GM18526 (cell line): ENCODE results near the gene PDE3A.

Experiments used
- POLR2A ChIP-seq: IDR thresholded peaks from 3 replicates; pipeline ENCODE4 v1.6.1; 2011; ENCODE audit not compliant: insufficient read length; ENCODE audit errors: extremely low read depth

Gene PDE3A

DNA sequence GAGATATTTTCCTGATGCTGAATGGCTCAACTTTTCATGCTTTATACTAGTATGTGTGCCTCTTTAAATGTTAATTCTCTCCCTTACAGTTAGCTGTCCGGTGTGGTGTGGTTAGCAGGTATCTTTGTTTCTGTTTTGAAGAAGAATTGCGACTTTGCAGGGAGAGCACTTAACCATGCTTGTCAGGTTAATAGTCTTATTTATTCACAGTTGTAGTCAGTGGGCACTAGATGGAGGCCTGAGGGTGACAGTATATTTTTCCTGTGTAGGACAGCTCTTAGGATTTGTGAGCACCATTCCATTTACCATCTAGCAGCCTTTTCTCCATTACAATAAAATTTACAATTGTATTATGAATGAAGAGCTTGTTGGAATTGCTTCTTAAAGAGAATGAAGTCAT lies 34.9 kb downstream of the PDE3A start:
- no peak for TF ChIP-seq POLR2A

- TF ChIP-seq POLR2A, result no peak
Measured at GRCh38 chr12:20404576-20405346, 36.4 kb downstream of the PDE3A start.

- no peak for TF ChIP-seq POLR2A
Measured at GRCh38 chr12:20409607-20410377, 41.5 kb downstream of the PDE3A start.

GRCh38 chr12:20410734-20411133 lies 42.4 kb downstream of the PDE3A start:
- no peak for TF ChIP-seq POLR2A

GRCh38 chr12:20411345-20411744 lies 43.0 kb downstream of the PDE3A start:
- TF ChIP-seq POLR2A, result no peak

DNA sequence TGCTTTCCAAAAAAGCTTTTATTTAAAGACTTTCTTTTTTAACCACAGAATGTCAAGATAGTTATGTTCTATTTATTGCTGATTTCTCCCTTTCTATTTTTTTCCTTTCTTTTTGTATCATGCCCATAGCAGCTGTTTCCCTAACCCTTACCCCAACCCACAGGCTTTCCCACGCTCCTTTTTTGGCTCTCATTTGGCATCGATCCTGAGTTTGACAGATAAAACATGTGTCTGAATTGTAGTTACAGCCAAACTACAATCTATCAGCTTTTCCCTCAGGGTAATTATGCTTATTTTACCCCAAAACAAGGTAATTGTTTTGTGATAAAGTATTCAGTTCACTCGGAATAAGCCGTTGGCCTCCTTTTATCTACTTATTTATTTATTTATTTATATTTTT lies 46.7 kb downstream of the PDE3A start:
- no peak for TF ChIP-seq POLR2A

DNA sequence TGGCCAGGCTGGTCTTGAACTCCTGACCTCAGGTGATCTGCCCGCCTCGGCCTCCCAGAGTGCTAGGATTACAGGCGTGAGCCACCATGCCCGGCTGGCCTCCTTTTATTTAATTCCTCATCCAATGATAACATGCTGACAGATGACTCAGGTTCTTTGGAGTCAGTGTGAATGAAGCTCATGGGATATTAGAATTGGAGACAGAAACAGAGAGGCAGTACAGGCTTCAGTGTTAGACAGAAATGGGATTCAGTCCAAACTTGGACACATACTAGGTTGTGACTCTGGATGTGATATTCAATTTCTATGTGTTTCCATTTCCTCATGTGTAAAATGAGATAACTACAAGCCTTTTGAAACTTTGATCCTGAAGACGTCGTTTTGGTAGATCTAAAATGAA lies 47.3 kb downstream of the PDE3A start:
- TF ChIP-seq POLR2A, result no peak

- no peak for TF ChIP-seq POLR2A
Measured at GRCh38 chr12:20420557-20420956, 52.2 kb downstream of the PDE3A start.

DNA sequence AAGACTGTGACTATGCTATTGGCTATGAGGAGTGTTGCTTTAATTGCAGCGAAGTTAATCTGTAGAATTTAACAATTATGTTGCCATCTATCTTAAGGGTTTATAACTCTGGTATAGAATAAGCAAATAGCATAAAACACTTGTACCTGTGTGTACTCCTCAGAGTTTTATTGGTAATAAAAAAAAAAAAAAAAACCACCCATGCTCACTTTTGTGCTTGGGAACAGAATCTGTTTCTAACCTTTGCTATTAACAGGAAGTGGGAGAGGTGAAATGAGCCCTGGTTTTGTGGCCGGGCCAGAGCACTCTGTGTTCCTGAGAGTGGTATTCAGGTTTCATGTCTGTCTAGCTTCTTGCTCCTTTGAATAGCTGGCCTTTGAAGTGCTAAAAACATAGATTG lies 53.1 kb downstream of the PDE3A start:
- no peak for TF ChIP-seq POLR2A

GRCh38 chr12:20423557-20423956 lies 55.2 kb downstream of the PDE3A start:
- TF ChIP-seq POLR2A, result no peak

DNA sequence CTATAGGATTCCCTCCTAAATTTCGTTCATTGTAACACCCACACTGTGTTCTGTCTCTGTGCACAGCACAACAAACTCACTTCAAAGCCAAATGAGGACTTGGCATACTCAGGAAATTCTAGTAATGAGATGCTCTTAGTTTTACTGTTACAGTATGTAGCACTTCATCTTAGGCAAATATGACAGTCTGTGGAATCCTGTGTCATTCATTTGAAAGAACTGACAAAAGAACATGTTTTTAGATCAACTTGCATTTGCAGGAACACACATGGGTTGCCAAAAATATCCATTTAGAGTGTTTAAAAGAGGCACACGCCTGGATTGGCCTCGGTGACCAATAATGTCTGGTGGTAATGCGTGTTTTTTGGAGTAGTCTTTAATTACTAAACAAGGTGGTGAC lies 56.5 kb downstream of the PDE3A start:
- no peak for TF ChIP-seq POLR2A

DNA sequence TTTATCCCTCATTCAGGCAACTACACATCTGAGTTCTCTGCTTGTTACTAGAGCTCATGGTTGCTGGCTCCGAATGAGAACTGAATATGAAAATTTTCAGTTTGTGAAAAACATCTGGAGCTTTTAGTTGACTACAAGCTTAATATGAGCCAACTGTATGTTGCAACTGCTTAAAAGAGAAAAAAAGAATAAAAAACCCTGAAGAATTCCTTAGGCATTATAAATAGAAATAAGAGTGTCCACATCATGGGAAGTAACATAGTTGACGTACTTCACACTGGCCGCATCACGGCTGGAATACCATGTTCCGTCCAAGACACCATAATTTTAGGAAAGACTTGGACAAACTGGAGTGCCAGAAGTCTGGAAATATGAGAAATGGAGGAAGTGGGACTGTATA lies 57.9 kb downstream of the PDE3A start:
- no peak for TF ChIP-seq POLR2A

DNA sequence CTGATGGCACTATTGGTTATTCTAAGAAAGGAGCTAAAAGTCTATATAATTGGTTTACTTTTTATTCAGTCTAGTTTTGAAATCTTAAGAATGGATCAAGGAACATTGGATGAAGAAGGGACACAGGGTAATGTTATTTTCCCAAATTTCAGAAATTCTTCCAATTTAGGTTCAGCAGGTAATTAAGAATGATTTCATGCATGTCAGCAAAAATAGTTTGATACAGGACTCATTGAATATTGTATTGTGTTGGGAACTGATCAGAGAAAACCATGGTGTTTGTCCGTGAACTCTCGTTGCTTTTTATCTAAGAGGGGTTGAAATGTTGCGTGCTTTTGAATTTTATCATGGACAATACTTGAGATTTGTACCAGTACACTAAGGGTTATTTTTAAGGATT lies 58.6 kb downstream of the PDE3A start:
- TF ChIP-seq POLR2A, result no peak

GRCh38 chr12:20429852-20430251 lies 61.5 kb downstream of the PDE3A start:
- no peak for TF ChIP-seq POLR2A

- TF ChIP-seq POLR2A, result no peak
Measured at GRCh38 chr12:20432290-20432689, 64.0 kb downstream of the PDE3A start.

DNA sequence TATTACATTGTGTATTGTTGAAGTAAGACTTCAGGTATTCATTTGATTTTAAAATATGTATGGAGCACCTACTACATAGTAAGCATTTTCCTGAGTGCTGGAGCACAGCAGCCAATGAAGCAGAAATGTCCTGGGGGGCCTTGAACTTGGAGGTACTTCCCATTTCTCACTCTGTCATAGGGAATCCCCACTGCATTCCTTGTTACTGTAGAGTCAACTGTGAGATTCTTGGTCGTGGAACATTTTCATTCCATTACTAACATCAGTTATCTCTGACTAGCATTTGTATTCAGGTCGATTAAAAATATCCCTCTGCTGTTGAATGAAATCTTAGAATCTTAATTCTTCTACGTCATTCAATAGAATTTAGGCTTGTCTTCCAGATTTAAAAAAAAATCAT lies 66.7 kb downstream of the PDE3A start:
- no peak for TF ChIP-seq POLR2A
